GM18507 (cell line): ENCODE measurements around the gene CXADR.
"Not testable (repeated sequence)": the region's sequence is repeated elsewhere in the genome, so short reads cannot be mapped to it uniquely, and the experiment has no call there.

Source experiments
- DNase-seq: peaks from one replicate; pipeline ENCODE4 v3.0.0; 2011; ENCODE audit warnings: low read depth; ENCODE audit not compliant: insufficient read length; ENCODE audit errors: extremely low spot score
- FAIRE-seq: peaks from 2 replicates; lab custom pipeline; 2011; peaks lifted over from hg19 to GRCh38; lab: Jason Lieb, UNC

Gene CXADR

GRCh38 chr21:17512253-17513213, at the start of gene CXADR:
Gene CXADR (plus strand): TSS chr21:17513043. CDS start chr21:17513130, 87 bp downstream.
- FAIRE-seq (no peak), DNase-seq (peak; percentile 62)

DNA sequence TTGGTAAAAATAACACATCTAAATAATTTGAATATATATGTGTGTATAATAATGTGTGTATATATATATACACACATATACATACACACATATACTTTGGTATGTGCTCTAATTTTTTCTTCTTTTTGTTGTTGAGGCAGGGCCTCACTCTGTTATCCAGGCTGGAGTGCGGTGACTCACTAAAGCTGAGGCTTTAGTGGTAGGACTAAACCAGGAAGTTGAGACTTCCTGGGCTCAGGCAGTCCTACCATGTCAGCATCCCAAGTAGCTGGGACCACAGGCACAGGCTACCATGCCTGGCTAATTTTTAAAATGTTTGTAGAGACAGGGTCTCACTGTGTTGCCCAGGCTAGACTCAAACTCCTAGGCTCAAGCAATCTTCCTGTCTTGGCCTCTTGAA, 46.7 kb upstream of the CXADR start:
- FAIRE-seq (no peak), DNase-seq (no peak)

- FAIRE-seq (no peak), DNase-seq (no peak)
Observed at GRCh38 chr21:17467392-17467791, 45.5 kb upstream of the CXADR start.

- DNase-seq (no peak), FAIRE-seq (no peak)
Observed at GRCh38 chr21:17467829-17468228, 45.0 kb upstream of the CXADR start.

DNA sequence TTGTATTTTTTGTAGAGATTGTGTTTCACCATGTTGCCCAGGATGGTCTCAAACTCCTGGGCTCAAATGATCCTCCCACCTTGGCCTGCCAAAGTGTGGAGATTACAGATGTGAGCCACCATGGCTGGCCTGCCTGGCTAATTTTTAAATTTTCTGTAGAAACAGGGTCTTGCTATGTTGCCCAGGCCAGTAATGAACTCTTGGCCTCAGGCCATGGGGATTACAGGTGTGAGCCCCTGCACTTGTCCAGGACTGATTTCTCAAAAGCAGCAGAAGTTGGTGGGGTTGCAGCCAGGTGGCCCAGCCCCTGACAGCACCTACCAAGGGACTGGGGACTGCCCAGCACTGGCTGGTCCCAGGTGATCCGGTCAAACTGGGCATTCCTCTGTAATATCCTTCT, 44.1 kb upstream of the CXADR start:
- no peak for FAIRE-seq
- no peak for DNase-seq

DNA sequence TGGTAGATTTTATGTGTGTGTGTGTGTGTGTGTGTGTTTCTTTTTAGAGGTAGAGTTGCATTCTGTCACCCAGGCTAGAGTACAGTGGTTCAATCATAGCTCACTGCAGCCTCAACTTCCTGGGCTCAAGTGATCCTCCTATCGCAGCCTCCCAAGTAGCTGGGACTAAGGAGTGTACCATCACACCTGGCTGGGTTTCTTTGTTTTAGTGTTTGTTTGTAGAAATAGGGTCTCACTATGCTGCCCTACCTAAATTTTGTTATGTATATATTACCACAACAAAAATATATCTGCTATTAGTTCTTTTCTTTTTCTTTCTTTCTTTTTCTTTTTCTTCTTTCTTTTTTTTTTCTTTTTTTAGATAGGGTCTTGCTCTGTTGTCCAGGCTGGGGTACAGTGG, 43.1 kb upstream of the CXADR start:
- DNase-seq (no peak), FAIRE-seq (no peak)

DNA sequence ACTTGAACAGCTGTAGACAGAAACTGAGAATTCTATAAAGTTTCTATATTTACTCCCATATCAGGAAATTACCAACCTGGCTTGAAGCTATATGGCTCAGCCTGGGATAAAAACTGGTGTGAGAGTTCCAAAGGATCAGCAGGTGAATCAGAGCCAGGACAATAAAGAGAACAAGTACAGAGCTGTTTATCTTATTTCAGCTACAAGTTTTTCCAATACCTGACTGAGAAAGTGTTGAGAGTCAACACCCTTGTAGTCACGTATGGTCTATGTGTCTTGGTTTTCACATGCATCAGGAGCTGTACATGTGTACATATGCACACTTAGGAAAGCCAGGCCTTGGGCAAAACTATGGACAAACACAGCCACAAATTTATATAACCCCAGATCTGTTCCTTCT, 40.7 kb upstream of the CXADR start:
- FAIRE-seq (no peak), DNase-seq (no peak)

- DNase-seq (no peak), FAIRE-seq (no peak)
Observed at GRCh38 chr21:17472592-17473271, 40.1 kb upstream of the CXADR start.

DNA sequence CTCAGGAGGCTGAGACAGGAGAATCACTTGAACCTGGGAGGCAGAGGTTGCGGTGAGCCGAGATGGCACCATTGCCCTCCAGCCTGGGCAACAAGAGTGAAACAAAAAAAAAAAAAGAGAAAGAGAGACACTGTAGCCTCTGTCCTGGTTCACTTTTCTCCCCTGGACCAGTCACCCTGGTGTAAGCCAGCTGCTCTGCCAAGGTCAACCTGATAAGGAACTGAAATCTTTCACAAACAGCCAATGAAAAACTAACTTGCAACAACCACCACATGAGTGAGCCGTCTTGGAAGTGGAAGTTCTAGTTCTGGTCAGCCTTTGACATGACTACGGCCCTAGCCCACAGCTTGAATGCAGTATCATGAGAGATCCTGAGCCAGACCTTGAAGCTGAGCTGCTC, 36.8 kb upstream of the CXADR start:
- FAIRE-seq, result no peak

GRCh38 chr21:17478156-17478555, 34.7 kb upstream of the CXADR start:
- not testable (repeated sequence) for FAIRE-seq, DNase-seq

More for the DNA sequence above, 36.8 kb upstream of the CXADR start:
- no peak for DNase-seq

- DNase-seq, result no peak
- no peak for FAIRE-seq
Observed at GRCh38 chr21:17479606-17480005, 33.2 kb upstream of the CXADR start.

DNA sequence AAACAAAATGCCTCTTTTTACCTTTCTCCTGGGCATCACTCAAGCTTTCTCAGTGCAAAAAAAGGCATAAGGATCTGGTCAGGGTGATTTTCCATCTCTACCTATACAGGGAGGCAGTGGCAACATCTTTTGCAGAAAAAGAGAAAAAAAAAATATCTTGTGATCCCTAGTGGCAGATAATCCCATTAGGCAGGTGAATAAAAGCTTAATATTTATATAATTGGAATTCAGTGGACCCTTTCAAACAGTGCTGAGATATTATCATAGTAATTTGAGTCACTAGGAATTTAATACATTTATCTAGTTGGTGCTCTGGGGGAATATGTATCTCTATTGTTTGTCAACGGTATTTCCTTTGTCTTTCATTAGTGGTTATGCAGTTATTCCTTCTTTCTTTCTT, 29.9 kb upstream of the CXADR start:
- FAIRE-seq (no peak), DNase-seq (no peak)

GRCh38 chr21:17488620-17489019, 24.2 kb upstream of the CXADR start:
- FAIRE-seq (no peak), DNase-seq (no peak)

GRCh38 chr21:17489565-17489964, 23.3 kb upstream of the CXADR start:
- not testable (repeated sequence) for FAIRE-seq, DNase-seq

DNA sequence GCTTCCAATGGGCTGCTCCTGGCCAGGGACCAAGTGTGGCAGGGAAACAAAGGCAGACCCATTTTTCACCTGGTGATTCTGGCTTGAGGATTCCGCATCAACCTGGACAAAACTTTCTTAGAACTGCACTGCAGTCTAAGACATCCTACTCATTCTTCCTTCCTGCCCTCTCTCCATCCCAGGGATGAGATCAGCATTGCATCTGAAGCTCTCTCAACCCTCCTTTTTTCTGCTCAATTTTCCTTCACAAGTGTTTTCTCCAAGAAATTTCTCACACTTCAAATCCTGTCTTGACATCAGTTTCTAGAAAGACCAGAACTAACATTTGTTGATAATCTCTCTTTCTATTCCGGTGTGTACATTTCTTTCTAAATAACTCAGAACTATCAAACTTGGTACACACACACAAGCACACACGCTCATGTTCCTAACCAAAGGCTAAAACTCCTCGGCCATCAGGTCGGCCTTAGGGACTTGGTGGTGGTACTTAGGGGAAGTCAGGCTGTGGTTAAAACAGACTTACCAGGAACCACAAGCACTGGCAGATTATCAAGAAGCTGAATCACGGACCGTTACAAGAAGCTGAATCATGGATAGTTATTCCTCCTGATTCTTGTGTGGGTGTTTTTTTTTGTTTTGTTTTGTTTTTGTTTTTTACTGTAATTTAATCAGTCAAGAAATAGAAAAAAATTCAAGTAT, 21.0 kb upstream of the CXADR start:
- DNase-seq (no peak), FAIRE-seq (no peak)

DNA sequence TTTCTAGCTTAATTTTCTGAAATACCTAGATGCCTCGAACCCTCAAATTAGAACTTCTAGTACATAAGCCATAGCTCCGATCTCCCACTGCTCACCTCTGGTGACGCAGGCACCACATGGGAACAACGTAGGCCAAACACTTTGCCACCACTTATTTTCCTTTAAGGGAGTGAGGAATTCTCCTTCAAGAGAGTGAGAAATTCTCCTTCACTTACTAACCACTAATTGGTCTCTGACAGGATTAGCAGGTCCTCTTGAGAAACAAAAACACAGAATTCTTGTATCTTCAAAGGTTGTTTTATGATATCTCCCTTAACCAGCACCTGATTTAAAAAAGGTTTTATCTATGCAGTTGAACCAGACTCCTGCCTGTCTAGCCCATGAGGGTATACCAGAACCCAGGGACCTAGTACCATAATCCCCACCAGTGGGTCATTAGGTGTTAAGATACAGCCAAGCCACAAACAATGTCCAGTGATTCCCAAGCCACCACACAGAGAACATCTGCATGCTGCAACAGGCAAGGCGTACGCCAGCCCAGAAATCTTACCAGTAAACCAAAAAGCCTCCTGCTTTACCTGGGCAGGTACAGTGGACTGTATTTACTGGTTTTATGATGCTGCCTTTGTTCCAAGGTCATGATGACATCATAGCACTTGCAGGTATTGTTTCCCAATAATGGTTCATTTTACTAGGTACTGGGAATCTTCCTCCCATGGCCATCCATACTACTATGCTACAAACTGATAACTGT, 20.3 kb upstream of the CXADR start:
- FAIRE-seq, result no peak
- no peak for DNase-seq

DNA sequence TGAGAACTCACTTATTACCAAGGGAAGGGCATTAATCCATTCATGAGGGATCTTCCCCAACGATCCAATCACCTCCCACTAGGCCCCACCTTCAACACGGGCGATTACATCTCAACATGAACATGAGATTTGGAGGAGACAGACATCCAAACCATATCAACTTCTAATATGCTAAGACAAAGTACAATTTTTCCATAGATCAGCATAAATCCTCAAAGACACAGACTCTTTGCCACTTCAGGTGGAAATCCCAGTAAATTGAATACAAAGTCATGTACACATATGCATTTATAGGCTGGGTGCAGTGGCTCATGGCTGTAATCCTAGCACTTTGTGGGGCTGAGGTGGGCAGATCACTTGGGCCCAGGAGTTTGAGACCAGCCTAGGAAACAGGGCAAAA, 18.8 kb upstream of the CXADR start:
- no peak for FAIRE-seq
- DNase-seq, result no peak

DNA sequence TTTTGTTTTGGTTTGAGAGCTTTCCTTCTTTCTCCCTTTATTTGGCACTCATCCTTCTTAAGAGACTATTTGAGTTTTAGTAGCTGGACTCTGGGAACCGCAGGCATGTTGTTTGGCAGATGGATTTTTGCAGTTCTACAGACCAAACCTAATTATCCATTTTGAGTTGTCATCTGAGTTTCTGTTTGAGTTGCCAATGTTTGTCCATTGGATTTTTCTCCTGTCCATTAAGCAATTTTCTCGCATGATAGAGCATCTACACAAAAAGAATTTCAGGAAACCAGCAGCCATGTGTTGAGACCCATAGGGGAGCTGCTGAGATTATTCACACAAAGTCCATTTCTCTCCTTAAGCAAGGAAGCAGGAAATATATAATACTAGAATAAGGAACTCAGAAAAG, 17.2 kb upstream of the CXADR start:
- FAIRE-seq (no peak), DNase-seq (no peak)

GRCh38 chr21:17497316-17497715, 15.5 kb upstream of the CXADR start:
- DNase-seq (no peak), FAIRE-seq (no peak)
